ENCODE measurements around the gene ST6GALNAC3. TPM values are rescaled to one million over a fixed set of nuclear protein-coding genes. Genes with fewer than 3 reads are reported as not detected.

Gene ST6GALNAC3
- total RNA-seq, 2 experiments from 2014 or later: 0.50 to 1.2 TPM

DNA sequence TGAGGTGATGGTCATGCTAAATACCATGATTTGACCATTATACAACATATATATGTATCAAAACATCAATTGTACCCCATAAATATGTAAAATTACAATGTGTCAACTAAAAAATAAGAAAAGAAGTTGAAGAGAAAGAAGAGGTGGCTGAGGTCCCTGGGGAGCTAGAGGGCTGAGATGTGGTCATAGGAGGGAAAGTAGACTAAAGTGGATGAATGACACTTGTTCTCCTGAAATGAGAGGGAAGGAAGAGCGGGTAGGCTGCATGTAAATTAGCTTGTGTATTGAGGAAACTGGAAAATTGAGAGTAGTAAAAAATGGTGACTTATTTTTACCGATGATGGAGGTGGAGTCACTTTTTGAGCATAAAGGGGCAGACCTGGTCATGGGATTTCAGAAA is 117.0 kb downstream of the ST6GALNAC3 start:
- Histone ChIP-seq H3K79me2 (ENCODE audit: insufficient read depth, low read depth, low read length) (no peaks in the 10 kb centered on the region), H3K4me1 (ENCODE audit: insufficient read depth, low read length, poor library complexity, severe bottlenecking) (peaks cover 15% of the 10 kb centered on the region), H3K9me2 (ENCODE audit: insufficient read depth, low read length) (no peaks in the 10 kb centered on the region), H3K4me3 (ENCODE audit: low read depth, low read length, poor library complexity, severe bottlenecking) (no peak overlapping the region), H3K9me3 (ENCODE audit: low read length) (0 out of 2 replicates have a peak, but pooled peaks cover 4% of the 10 kb centered on the region), H3K4me2 (ENCODE audit: low read length) (no peak overlapping the region; the same call in 1 of the 2 replicates), H3K36me3 (ENCODE audit: insufficient read depth, low read length) (no peaks in the 10 kb centered on the region), H2AFZ (ENCODE audit: low read length) (no peak overlapping the region), H3K27ac (ENCODE audit: low read depth, low read length, poor library complexity, severe bottlenecking) (no peak overlapping the region), H4K20me1 (ENCODE audit: insufficient read depth, low read length) (no peaks in the 10 kb centered on the region)
- intact Hi-C loops (cut with micrococcal nuclease; ENCODE audit: unreplicated experiment): no loop called here
- no peak for DNase-seq (ENCODE audit: low spot score)
- ChIA-PET POLR2A (interaction anchor here (0.6 to 1.4 kb wide), 2 partner anchors 37 to 1834 kb away, joined by 3 to 4 read pairs; no protein-coding TSS in a partner anchor), CTCF (ENCODE audit: unreplicated experiment) (no interaction called here)
- BruUV-seq (replicated peaks): no TSS peak
- TF ChIP-seq, protein P1, sequence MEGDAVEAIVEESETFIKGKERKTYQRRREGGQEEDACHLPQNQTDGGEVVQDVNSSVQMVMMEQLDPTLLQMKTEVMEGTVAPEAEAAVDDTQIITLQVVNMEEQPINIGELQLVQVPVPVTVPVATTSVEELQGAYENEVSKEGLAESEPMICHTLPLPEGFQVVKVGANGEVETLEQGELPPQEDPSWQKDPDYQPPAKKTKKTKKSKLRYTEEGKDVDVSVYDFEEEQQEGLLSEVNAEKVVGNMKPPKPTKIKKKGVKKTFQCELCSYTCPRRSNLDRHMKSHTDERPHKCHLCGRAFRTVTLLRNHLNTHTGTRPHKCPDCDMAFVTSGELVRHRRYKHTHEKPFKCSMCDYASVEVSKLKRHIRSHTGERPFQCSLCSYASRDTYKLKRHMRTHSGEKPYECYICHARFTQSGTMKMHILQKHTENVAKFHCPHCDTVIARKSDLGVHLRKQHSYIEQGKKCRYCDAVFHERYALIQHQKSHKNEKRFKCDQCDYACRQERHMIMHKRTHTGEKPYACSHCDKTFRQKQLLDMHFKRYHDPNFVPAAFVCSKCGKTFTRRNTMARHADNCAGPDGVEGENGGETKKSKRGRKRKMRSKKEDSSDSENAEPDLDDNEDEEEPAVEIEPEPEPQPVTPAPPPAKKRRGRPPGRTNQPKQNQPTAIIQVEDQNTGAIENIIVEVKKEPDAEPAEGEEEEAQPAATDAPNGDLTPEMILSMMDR (conservative IDR thresholded peaks at IDR 0.05; ENCODE audit: low read length): no peak
- no peak for TF ChIP-seq EZH2phosphoT487 (IDR thresholded peaks at IDR 0.05; ENCODE audit: borderline replicate concordance, low read depth, low read length)

DNA sequence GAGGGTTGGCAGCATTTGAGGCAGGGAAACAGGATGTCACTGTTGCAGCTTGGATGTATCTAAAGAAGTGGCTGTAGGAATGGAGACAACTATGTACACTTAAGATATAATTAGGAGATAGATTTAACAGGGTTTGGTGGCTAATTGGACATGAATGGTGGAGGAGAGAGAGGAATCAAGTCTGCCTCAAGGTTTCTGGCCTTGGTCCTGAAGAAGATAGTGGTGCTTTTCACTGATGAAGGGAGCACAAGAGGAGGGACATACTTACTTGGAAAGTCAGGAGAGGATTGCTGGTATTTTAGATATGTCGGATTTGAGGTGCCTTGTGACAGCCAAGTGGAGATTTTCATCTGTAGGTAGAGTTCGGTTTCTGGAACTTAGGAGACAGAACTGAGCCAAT is 123.9 kb downstream of the ST6GALNAC3 start:
- Histone ChIP-seq H3K36me3 (ENCODE audit: insufficient read depth, low read length) (no peaks in the 10 kb centered on the region), H3K27ac (ENCODE audit: low read depth, low read length, poor library complexity, severe bottlenecking) (no peak overlapping the region), H3K79me2 (ENCODE audit: insufficient read depth, low read depth, low read length) (no peaks in the 10 kb centered on the region), H3K9me2 (ENCODE audit: insufficient read depth, low read length) (no peaks in the 10 kb centered on the region), H3K4me3 (ENCODE audit: low read depth, low read length, poor library complexity, severe bottlenecking) (no peak overlapping the region), H4K20me1 (ENCODE audit: insufficient read depth, low read length) (no peaks in the 10 kb centered on the region), H3K4me2 (ENCODE audit: low read length) (no peak overlapping the region), H2AFZ (ENCODE audit: low read length) (no peak overlapping the region), H3K9me3 (ENCODE audit: low read length) (0 out of 2 replicates have a peak, but pooled peaks cover 4% of the 10 kb centered on the region), H3K4me1 (ENCODE audit: insufficient read depth, low read length, poor library complexity, severe bottlenecking) (no peaks in the 10 kb centered on the region)
- DNase-seq (ENCODE audit: low spot score): no peak
- TF ChIP-seq, protein P1 (conservative IDR thresholded peaks at IDR 0.05; ENCODE audit: low read length): no peak
- no peak for TF ChIP-seq EZH2phosphoT487 (IDR thresholded peaks at IDR 0.05; ENCODE audit: borderline replicate concordance, low read depth, low read length)
- intact Hi-C loops (cut with micrococcal nuclease; ENCODE audit: unreplicated experiment): no loop called here
- CTCF ChIA-PET (ENCODE audit: unreplicated experiment): no interaction called here
- BruUV-seq (replicated peaks): no TSS peak
- POLR2A ChIA-PET: interaction anchor here (1.1 to 1.5 kb wide), 2 partner anchors 16 to 27 kb away, joined by 5 read pairs; no protein-coding TSS in a partner anchor

DNA sequence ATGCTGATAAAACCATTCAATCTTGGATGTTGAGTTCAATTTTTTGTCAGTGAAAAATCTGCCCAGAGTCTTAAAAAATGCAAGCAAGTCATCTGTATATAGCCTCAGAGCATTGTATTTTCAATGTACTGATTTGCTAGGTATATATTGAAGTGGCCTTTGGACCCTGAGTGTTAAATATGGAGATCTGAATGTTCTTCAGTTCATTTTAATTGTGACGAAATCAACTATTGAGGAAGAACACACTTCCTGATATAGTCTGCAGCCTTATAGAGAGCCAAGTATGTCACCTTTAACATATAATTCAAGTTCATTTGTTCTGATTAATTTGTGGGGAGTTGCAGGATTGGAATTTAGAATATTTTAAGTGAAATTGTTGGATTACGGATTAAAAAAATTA is 128.1 kb downstream of the ST6GALNAC3 start:
- no peaks in the 10 kb centered on the region for H3K79me2 ChIP-seq (ENCODE audit: insufficient read depth, low read depth, low read length)
- H2AFZ ChIP-seq (ENCODE audit: low read length): no peak overlapping the region
- ChIA-PET POLR2A (interaction anchor here (0.9 kb wide), 1 partner anchor 25 kb away, joined by 3 read pairs; no protein-coding TSS in a partner anchor), CTCF (ENCODE audit: unreplicated experiment) (no interaction called here)
- no peak overlapping the region for H3K27ac ChIP-seq (ENCODE audit: low read depth, low read length, poor library complexity, severe bottlenecking)
- TF ChIP-seq, protein P1 (conservative IDR thresholded peaks at IDR 0.05; ENCODE audit: low read length): no peak
- TF ChIP-seq EZH2phosphoT487 (IDR thresholded peaks at IDR 0.05; ENCODE audit: borderline replicate concordance, low read depth, low read length): no peak
- H3K9me2 ChIP-seq (ENCODE audit: insufficient read depth, low read length): no peaks in the 10 kb centered on the region
- H3K9me3 ChIP-seq (ENCODE audit: low read length): no peaks in the 10 kb centered on the region
- no peak overlapping the region for H3K4me3 ChIP-seq (ENCODE audit: low read depth, low read length, poor library complexity, severe bottlenecking)
- H3K4me1 ChIP-seq (ENCODE audit: insufficient read depth, low read length, poor library complexity, severe bottlenecking): no peaks in the 10 kb centered on the region
- no peak for DNase-seq (ENCODE audit: low spot score)
- intact Hi-C loops (cut with micrococcal nuclease; ENCODE audit: unreplicated experiment): no loop called here
- H3K4me2 ChIP-seq (ENCODE audit: low read length): no peak overlapping the region
- H4K20me1 ChIP-seq (ENCODE audit: insufficient read depth, low read length): no peaks in the 10 kb centered on the region
- no TSS peak for BruUV-seq (replicated peaks)
- no peaks in the 10 kb centered on the region for H3K36me3 ChIP-seq (ENCODE audit: insufficient read depth, low read length)

Measured in OCI-LY7 (cell line).